Liver (tissue), 9 donors: Measurements from ENCODE around the gene TAS2R31. TPM values are rescaled to one million over a fixed set of nuclear protein-coding genes. Genes with fewer than 3 reads are reported as not detected.

ENCODE experiments used
- DNase-seq: peaks from one replicate; pipeline ENCODE4 v3.0.0-alpha.2; 2017; ENCODE audit warnings: low spot score
- H3K27ac ChIP-seq, 2 donors: one replicate each; pipeline ENCODE4 v1.7.0; 2013; ENCODE audit warnings: inconsistent platforms in 2 of 2, low read length in 2 of 2, control low read depth in 1 of 2, low read depth in 1 of 2, mild to moderate bottlenecking in 1 of 2
- H3K27me3 ChIP-seq, 4 donors: one replicate each; pipeline versions ENCODE4 v1.6.1 to v1.7.0; 2013; ENCODE audit warnings: low read length in 3 of 4, inconsistent platforms in 1 of 4, mild to moderate bottlenecking in 1 of 4, moderate library complexity in 1 of 4; ENCODE audit not compliant: control insufficient read depth in 4 of 4, insufficient read depth in 4 of 4
- H3K36me3 ChIP-seq, 4 donors: one replicate each; pipeline versions ENCODE4 v1.6.1 to v1.7.0; 2013; ENCODE audit warnings: low read length in 3 of 4, mild to moderate bottlenecking in 3 of 4, low read depth in 1 of 4, moderate library complexity in 1 of 4; ENCODE audit not compliant: control insufficient read depth in 4 of 4, insufficient read depth in 3 of 4
- H3K4me1 ChIP-seq, 4 donors: one replicate each; pipeline versions ENCODE4 v1.6.1 to v1.7.0; 2013; ENCODE audit warnings: low read length in 3 of 4, mild to moderate bottlenecking in 3 of 4, moderate library complexity in 1 of 4; ENCODE audit not compliant: control insufficient read depth in 4 of 4, insufficient read depth in 4 of 4
- H3K4me3 ChIP-seq, 3 donors: one replicate each; pipeline versions ENCODE4 v1.6.1 to v1.7.0; 2013; ENCODE audit warnings: low read length in 3 of 3, control low read depth in 1 of 3, low read depth in 1 of 3, mild to moderate bottlenecking in 1 of 3
- H3K9ac ChIP-seq, 2 donors: one replicate each; pipeline ENCODE4 v1.7.0; 2013; ENCODE audit warnings: low read length in 2 of 2, mild to moderate bottlenecking in 2 of 2, moderate library complexity in 2 of 2, control low read depth in 1 of 2, low read depth in 1 of 2
- H3K9me3 ChIP-seq, 4 donors: one replicate each; pipeline versions ENCODE4 v1.6.1 to v1.7.0; 2013; ENCODE audit warnings: low read length in 3 of 4; ENCODE audit not compliant: control insufficient read depth in 4 of 4
- EGR1 ChIP-seq, 2 donors: IDR thresholded peaks; 2 replicates each; pipeline ENCODE4 v1.6.1; 2016 to 2018; ENCODE audit warnings: antibody characterized with exemption in 2 of 2, low read depth in 2 of 2
- FOXA1 ChIP-seq: IDR thresholded peaks from 2 replicates; pipeline ENCODE4 v1.6.1; 2016; ENCODE audit warnings: antibody characterized with exemption
- FOXA2 ChIP-seq: IDR thresholded peaks from 2 replicates; pipeline ENCODE4 v1.6.1; 2016; ENCODE audit warnings: antibody characterized with exemption
- GABPA ChIP-seq, 2 donors: IDR thresholded peaks in 1 of 2; conservative IDR thresholded peaks in 1 of 2; 2 replicates each; pipeline ENCODE4 v1.6.1; 2016; ENCODE audit warnings: antibody characterized with exemption in 2 of 2, mild to moderate bottlenecking in 1 of 2, moderate library complexity in 1 of 2
- HNF4A ChIP-seq, 2 donors: conservative IDR thresholded peaks; 2 replicates each; pipeline ENCODE4 v1.6.1; 2016; ENCODE audit warnings: antibody characterized with exemption in 2 of 2, mild to moderate bottlenecking in 2 of 2
- HNF4G ChIP-seq: IDR thresholded peaks from 2 replicates; pipeline ENCODE4 v1.6.1; 2016; ENCODE audit warnings: antibody characterized with exemption
- JUND ChIP-seq, 2 donors: IDR thresholded peaks; 2 replicates each; pipeline ENCODE4 v1.6.1; 2016; ENCODE audit warnings: antibody characterized with exemption in 2 of 2
- NR2F2 ChIP-seq: IDR thresholded peaks from 2 replicates; pipeline ENCODE4 v1.6.1; 2016; ENCODE audit warnings: antibody characterized with exemption
- RAD21 ChIP-seq, 2 donors: IDR thresholded peaks; 2 replicates each; pipeline ENCODE4 v1.6.1; 2016; ENCODE audit warnings: antibody characterized with exemption in 2 of 2, mild to moderate bottlenecking in 2 of 2
- RXRA ChIP-seq, 2 donors: IDR thresholded peaks; 2 replicates each; pipeline ENCODE4 v1.6.1; 2017 to 2018; ENCODE audit warnings: antibody characterized with exemption in 2 of 2, mild to moderate bottlenecking in 1 of 2
- SP1 ChIP-seq: IDR thresholded peaks from 2 replicates; pipeline ENCODE4 v1.6.1; 2018; ENCODE audit warnings: antibody characterized with exemption, mild to moderate bottlenecking
- TAF1 ChIP-seq: conservative IDR thresholded peaks from 2 replicates; pipeline ENCODE4 v1.6.1; 2016; ENCODE audit warnings: antibody characterized with exemption, mild to moderate bottlenecking
- YY1 ChIP-seq: IDR thresholded peaks from 2 replicates; pipeline ENCODE4 v1.6.1; 2016; ENCODE audit warnings: antibody characterized with exemption, mild to moderate bottlenecking
- WGBS: extraction: QIAGEN DNeasy Blood & Tissue Kit; methylation state at CpG from one replicate; pipeline ENCODE4 v1.1.7; 2013; 5-methylcytosine and 5-hydroxymethylcytosine counted together
- polyA plus RNA-seq, 2 donors: library from polyadenylated mRNA; stranded (reverse) in 1 of 2; unstranded in 1 of 2; fragments of 200-250 nt in 1 of 2; fragments of >200 nt in 1 of 2; fragmentation: Nextera tagmentation in 1 of 2; extraction: Ambion mirVana in 1 of 2; gene quantifications; one replicate each; pipeline versions ENCODE4 v1.2.1 to v1.2.3, GENCODE V29; 2013 to 2015
- total RNA-seq, 2 donors: library from RNA; depleted of rRNA; stranded (reverse); fragments of >200 nt; gene quantifications; one replicate each; pipeline ENCODE4 v1.2.3, GENCODE V29; 2014
- TF ChIP-seq, protein P1 (sequence below): fragments of 150-350 bp; IDR thresholded peaks from 2 replicates; pipeline ENCODE4 v1.5.1; 2017; ENCODE audit warnings: improper control_type of control experiment, low read depth, low read length; ENCODE audit not compliant: missing input control
- TF ChIP-seq, protein P2 (sequence below): IDR thresholded peaks from 2 replicates; pipeline ENCODE4 v1.6.1; 2016; ENCODE audit warnings: antibody characterized with exemption
- TF ChIP-seq, protein P3 (sequence below): IDR thresholded peaks from 2 replicates; pipeline ENCODE4 v1.6.1; 2016; ENCODE audit warnings: antibody characterized with exemption
- TF ChIP-seq, protein P4 (sequence below): IDR thresholded peaks from 2 replicates; pipeline ENCODE4 v1.6.1; 2016; ENCODE audit warnings: antibody characterized with exemption, mild to moderate bottlenecking
- TF ChIP-seq, protein P5 (sequence below): IDR thresholded peaks from 2 replicates; pipeline ENCODE4 v1.6.1; 2016; ENCODE audit warnings: antibody characterized with exemption
- donor health status: healthy.
- donor health status: healthy.
- donor health status: healthy.
- donor health status: healthy.
- donor health status: healthy.

The TAS2R31 gene
- total and polyA plus RNA-seq, 4 donors: 0.99 to 7.4 (median 1.3) TPM; not detected in 1

DNA sequence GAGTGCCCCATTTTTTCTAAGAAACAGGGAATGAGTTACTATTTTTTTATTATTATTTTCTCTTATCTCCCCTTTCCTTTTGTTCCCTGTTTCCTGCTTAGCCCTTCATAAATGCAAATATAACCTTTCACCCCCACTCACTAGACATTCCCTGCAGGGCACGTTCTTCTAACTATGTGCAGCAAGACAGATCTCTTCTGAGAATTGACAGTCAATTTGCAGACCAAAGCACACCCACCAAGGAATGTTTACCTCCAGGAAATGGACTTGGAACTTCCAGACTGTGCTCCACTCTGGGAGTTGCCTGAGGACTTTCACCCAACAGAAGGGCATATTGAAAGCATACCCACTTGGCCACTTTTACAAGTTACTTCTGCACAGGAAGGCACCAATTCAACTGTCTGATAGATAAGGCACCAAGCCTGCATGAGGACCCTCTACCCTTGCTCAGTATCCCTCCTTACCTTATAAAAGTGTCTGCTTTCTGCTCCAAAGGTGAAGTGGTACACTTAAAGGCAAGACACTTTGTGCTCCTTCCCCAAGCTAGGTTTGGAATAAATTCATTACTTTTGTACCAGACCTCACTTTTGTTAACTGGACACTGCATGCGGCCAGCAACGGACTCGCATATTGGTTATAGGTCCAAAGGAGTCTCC, 15.3 kb downstream of the TAS2R31 start:
- no peaks in the 10 kb centered on the region for H3K9me3 ChIP-seq
- TF ChIP-seq, protein P1, sequence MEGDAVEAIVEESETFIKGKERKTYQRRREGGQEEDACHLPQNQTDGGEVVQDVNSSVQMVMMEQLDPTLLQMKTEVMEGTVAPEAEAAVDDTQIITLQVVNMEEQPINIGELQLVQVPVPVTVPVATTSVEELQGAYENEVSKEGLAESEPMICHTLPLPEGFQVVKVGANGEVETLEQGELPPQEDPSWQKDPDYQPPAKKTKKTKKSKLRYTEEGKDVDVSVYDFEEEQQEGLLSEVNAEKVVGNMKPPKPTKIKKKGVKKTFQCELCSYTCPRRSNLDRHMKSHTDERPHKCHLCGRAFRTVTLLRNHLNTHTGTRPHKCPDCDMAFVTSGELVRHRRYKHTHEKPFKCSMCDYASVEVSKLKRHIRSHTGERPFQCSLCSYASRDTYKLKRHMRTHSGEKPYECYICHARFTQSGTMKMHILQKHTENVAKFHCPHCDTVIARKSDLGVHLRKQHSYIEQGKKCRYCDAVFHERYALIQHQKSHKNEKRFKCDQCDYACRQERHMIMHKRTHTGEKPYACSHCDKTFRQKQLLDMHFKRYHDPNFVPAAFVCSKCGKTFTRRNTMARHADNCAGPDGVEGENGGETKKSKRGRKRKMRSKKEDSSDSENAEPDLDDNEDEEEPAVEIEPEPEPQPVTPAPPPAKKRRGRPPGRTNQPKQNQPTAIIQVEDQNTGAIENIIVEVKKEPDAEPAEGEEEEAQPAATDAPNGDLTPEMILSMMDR: no peak
- TF ChIP-seq HNF4A (conservative IDR thresholded peaks at IDR 0.05): peak; percentile 75 to 83
- TF ChIP-seq SP1: no peak
- no peak for TF ChIP-seq JUND (IDR thresholded peaks at IDR 0.05)
- TF ChIP-seq, protein P2, sequence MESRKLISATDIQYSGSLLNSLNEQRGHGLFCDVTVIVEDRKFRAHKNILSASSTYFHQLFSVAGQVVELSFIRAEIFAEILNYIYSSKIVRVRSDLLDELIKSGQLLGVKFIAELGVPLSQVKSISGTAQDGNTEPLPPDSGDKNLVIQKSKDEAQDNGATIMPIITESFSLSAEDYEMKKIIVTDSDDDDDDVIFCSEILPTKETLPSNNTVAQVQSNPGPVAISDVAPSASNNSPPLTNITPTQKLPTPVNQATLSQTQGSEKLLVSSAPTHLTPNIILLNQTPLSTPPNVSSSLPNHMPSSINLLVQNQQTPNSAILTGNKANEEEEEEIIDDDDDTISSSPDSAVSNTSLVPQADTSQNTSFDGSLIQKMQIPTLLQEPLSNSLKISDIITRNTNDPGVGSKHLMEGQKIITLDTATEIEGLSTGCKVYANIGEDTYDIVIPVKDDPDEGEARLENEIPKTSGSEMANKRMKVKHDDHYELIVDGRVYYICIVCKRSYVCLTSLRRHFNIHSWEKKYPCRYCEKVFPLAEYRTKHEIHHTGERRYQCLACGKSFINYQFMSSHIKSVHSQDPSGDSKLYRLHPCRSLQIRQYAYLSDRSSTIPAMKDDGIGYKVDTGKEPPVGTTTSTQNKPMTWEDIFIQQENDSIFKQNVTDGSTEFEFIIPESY: no peak
- TF ChIP-seq, protein P3, sequence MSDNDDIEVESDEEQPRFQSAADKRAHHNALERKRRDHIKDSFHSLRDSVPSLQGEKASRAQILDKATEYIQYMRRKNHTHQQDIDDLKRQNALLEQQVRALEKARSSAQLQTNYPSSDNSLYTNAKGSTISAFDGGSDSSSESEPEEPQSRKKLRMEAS: peak; percentile 21
- no peak for TF ChIP-seq FOXA2
- TF ChIP-seq NR2F2: no peak
- no peak for TF ChIP-seq EGR1 (IDR thresholded peaks at IDR 0.05; ENCODE audit: low read depth in 2 of 2)
- peak; percentile 18 for TF ChIP-seq FOXA1
- peak in 1 of 2 donors; percentile 5 for TF ChIP-seq RAD21 (IDR thresholded peaks at IDR 0.05)
- TF ChIP-seq YY1: no peak
- peak; percentile 33 for TF ChIP-seq HNF4G
- TF ChIP-seq, protein P4, sequence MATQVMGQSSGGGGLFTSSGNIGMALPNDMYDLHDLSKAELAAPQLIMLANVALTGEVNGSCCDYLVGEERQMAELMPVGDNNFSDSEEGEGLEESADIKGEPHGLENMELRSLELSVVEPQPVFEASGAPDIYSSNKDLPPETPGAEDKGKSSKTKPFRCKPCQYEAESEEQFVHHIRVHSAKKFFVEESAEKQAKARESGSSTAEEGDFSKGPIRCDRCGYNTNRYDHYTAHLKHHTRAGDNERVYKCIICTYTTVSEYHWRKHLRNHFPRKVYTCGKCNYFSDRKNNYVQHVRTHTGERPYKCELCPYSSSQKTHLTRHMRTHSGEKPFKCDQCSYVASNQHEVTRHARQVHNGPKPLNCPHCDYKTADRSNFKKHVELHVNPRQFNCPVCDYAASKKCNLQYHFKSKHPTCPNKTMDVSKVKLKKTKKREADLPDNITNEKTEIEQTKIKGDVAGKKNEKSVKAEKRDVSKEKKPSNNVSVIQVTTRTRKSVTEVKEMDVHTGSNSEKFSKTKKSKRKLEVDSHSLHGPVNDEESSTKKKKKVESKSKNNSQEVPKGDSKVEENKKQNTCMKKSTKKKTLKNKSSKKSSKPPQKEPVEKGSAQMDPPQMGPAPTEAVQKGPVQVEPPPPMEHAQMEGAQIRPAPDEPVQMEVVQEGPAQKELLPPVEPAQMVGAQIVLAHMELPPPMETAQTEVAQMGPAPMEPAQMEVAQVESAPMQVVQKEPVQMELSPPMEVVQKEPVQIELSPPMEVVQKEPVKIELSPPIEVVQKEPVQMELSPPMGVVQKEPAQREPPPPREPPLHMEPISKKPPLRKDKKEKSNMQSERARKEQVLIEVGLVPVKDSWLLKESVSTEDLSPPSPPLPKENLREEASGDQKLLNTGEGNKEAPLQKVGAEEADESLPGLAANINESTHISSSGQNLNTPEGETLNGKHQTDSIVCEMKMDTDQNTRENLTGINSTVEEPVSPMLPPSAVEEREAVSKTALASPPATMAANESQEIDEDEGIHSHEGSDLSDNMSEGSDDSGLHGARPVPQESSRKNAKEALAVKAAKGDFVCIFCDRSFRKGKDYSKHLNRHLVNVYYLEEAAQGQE: no peak
- TF ChIP-seq GABPA (IDR thresholded peaks at IDR 0.05 in 1 of 2, conservative IDR thresholded peaks at IDR 0.05 in 1 of 2): no peak
- TF ChIP-seq, protein P5, sequence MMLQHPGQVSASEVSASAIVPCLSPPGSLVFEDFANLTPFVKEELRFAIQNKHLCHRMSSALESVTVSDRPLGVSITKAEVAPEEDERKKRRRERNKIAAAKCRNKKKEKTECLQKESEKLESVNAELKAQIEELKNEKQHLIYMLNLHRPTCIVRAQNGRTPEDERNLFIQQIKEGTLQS: no peak
- TF ChIP-seq TAF1: no peak
- peak in 1 of 2 donors; percentile 22 for TF ChIP-seq RXRA (IDR thresholded peaks at IDR 0.05)
- DNase-seq: no peak
- H3K27me3 ChIP-seq: no peaks in the 10 kb centered on the region
- 73% methylated on average over 4 of the region's 4 CpGs for WGBS
- H3K9ac ChIP-seq: no peak overlapping the region
- H3K4me1 ChIP-seq: peaks cover 0 to 10% (median 4%) of the 10 kb centered on the region in 4 donors
- H3K4me3 ChIP-seq: no peak overlapping the region
- H3K27ac ChIP-seq: no peak overlapping the region
- no peaks in the 10 kb centered on the region for H3K36me3 ChIP-seq
